ACC112 (cell line): ENCODE data around the gene DISP3.

Experiments used
- H2AFZ ChIP-seq: fragments of 200-600 bp; sonication (generic); one replicate; pipeline ENCODE4 v1.6.0; 2017; ENCODE audit warnings: antibody characterized with exemption, low read length; ENCODE audit not compliant: unreplicated experiment
- H3K27ac ChIP-seq: fragments of 200-600 bp; sonication (generic); 2 replicates; pipeline ENCODE4 v1.5.1; 2014; ENCODE audit warnings: low read depth, mild to moderate bottlenecking, antibody characterized with exemption, low read length, moderate library complexity
- H3K27me3 ChIP-seq: fragments of 200-600 bp; sonication (generic); 2 replicates; pipeline ENCODE4 v1.6.1; 2014; ENCODE audit warnings: mild to moderate bottlenecking, antibody characterized with exemption, low read length, moderate library complexity, mixed read lengths; ENCODE audit not compliant: insufficient read depth
- H3K36me3 ChIP-seq: fragments of 200-600 bp; sonication (generic); 2 replicates; pipeline ENCODE4 v1.6.1; 2016; ENCODE audit warnings: mild to moderate bottlenecking, antibody characterized with exemption, low read length, moderate library complexity, mixed read lengths; ENCODE audit not compliant: insufficient read depth
- H3K4me1 ChIP-seq: fragments of 200-600 bp; sonication (generic); one replicate; pipeline ENCODE4 v1.6.1; 2016; ENCODE audit warnings: low read length, mixed read lengths; ENCODE audit not compliant: insufficient read depth, unreplicated experiment, control insufficient read depth
- H3K4me3 ChIP-seq: fragments of 200-600 bp; sonication (generic); 2 replicates; pipeline ENCODE4 v1.5.1; 2014; ENCODE audit warnings: mild to moderate bottlenecking, low read depth, low read length
- H3K79me2 ChIP-seq: fragments of 200-600 bp; sonication (generic); one replicate; pipeline ENCODE4 v1.6.0; 2016; ENCODE audit warnings: low read length; ENCODE audit not compliant: control insufficient read depth, unreplicated experiment, insufficient read depth

The DISP3 gene

DNA sequence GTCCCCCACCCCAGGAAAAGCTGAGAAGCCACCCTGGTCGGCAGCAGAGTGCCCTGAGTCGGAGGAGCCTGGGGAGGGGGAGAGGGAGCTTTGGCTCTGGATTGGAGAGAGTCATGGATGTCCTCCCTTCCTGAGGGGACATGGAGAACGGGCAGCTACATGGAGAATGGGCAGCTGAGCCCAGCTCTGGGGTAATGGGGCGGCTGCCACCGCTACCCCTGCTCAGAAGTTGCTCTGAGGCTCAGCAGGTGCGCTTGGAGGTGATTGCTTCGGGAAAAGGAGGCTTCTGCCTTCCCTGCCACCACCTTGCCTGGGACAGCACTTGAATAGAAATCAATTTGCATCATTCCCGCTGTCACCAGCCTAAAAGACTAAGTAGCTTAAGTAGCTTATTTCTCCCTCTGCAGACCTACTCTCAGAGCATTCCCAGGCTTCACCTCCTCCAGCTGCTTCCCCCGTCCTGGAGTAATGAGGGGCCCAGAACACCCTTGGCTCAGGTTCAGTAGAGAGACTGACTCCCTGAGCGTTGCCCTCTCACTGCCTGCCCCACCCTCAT is 8.3 kb downstream of the DISP3 start:
- no peaks in the 10 kb centered on the region for H3K4me1 ChIP-seq
- no peaks in the 10 kb centered on the region for H3K79me2 ChIP-seq
- H2AFZ ChIP-seq, result no peak overlapping the region
- H3K27me3 ChIP-seq, result peaks cover 94% of the 10 kb centered on the region
- no peaks in the 10 kb centered on the region for H3K36me3 ChIP-seq
- H3K27ac ChIP-seq, result no peak overlapping the region
- H3K4me3 ChIP-seq, result no peak overlapping the region

DNA sequence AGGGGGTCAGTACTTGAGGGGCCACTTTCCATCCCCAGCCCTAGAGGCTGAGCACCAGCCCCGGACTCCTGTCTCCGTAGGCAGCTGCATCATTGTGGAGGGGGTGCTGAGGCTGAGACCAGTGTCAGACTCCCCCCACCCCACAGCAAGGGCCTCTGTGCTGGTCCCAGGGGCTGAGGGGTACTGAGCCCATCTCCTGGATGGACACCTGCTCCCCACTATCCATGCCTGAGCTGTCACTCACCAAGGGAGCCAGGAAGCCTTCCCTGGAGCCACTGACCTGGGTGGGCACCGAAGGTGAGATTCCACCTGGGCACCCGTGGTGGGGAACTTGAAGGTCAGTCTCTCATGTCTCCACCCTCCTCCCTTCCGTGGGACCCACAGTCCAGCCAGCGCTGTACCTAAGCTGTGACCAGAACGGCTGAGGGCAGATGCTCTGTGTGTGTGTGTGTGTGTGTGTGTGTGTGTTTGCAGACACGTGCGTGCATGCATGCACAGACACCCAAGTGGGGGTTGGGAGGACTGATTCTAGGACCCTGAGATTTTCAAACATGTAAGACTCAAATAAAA is 9.3 kb downstream of the DISP3 start:
- Histone ChIP-seq H2AFZ (no peak overlapping the region), H3K79me2 (no peaks in the 10 kb centered on the region), H3K4me3 (no peak overlapping the region), H3K27ac (no peak overlapping the region), H3K36me3 (no peaks in the 10 kb centered on the region), H3K27me3 (peaks cover 94% of the 10 kb centered on the region), H3K4me1 (no peaks in the 10 kb centered on the region)

DNA sequence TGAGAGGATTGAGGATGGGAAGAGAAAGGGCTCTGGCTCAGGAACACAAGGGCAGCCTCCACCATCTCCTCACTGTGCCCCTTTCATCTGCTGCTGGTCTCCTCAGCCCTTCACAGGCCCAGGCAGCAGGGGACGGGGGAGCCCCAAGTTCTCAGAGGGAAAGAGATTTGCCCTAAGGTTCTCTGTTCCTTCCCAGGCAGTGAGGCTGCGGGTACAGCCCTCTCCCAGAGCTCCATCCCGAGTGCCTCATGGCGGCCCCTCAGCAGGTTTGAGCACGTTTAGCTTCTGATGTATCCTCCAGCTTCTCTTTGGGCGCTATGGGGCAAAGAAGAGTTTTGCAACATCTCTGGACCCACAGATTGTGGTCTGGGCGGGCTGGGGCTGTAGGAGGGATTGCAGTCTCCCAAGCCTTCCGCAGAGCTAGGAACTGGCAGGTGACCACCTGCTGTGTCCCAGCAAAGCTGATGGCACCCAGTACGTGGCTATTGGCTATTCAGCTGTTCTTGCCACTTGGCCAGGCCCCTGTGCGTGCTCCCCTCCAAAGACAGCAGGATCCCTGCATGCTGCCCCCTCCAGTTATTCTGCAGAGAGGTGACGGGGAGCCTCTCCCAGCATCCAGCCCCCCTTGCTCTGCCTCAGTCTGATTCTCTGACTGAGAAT is 10.1 kb downstream of the DISP3 start:
- no peaks in the 10 kb centered on the region for H3K36me3 ChIP-seq

DNA sequence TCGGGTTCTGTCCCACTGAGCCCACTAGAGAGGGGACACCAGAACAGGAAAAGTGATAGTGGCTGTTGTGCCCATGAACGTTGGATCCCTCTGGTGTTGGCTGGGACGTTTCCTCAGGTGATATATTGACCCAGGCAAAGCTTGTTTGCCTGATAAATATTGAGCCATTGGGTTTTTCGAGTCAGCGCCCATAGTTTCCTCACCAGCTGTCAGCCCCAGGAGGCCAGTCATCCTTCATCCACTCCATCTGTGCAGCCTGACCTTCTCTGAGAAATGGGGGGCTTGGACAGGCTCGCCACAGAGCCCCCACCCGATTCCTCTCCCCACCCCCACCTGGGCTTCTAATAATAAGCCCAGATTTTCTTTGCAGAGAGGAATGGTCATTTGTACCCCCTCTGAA is 13.3 kb downstream of the DISP3 start:
- Histone ChIP-seq H3K27ac (no peak overlapping the region), H2AFZ (no peak overlapping the region)

More for the DNA sequence above, 10.1 kb downstream of the DISP3 start:
- Histone ChIP-seq H2AFZ (no peak overlapping the region), H3K27me3 (peaks cover 89% of the 10 kb centered on the region), H3K4me3 (no peak overlapping the region), H3K79me2 (no peaks in the 10 kb centered on the region), H3K4me1 (no peaks in the 10 kb centered on the region), H3K27ac (no peak overlapping the region)

DNA sequence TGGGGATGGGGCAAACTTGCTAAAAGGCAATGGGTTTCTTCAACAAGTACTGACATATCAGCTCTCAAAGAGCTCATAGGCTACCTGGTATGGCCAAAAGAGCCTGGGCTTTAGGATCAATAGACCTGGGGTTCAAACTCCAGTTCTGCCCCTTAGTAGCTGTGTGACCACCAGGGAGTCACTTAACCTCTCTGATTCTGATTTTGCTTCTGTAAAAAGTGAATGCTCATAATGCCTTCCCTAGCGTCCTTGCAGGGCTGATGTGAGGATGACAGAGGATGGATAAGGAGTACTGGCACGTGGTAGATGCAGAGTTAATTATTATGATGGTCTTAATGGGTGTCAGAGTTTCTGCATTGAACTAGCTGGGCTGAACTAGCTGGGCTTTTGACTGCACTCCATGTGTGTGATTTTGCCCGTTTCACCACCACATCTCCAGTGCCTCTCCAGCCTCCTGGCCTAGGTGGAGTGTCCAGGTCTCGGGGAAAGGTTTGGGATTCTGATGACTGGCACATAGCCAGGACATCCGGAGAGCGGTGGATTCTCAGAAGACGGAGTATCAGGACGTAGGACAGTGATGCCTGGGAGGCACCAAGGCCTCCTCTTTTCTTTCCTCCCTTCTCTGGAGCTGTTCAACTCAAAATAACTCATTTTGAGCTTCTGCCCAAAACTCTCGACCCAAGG is 15.2 kb downstream of the DISP3 start:
- Histone ChIP-seq H3K4me3 (no peak overlapping the region), H3K36me3 (no peaks in the 10 kb centered on the region), H3K4me1 (no peaks in the 10 kb centered on the region), H2AFZ (no peak overlapping the region), H3K27me3 (peaks cover 78% of the 10 kb centered on the region), H3K27ac (no peak overlapping the region), H3K79me2 (no peaks in the 10 kb centered on the region)

More for the DNA sequence above, 13.3 kb downstream of the DISP3 start:
- peaks cover 80% of the 10 kb centered on the region for H3K27me3 ChIP-seq
- no peaks in the 10 kb centered on the region for H3K36me3 ChIP-seq
- no peaks in the 10 kb centered on the region for H3K79me2 ChIP-seq
- H3K4me1 ChIP-seq, result no peaks in the 10 kb centered on the region
- H3K4me3 ChIP-seq, result no peak overlapping the region

DNA sequence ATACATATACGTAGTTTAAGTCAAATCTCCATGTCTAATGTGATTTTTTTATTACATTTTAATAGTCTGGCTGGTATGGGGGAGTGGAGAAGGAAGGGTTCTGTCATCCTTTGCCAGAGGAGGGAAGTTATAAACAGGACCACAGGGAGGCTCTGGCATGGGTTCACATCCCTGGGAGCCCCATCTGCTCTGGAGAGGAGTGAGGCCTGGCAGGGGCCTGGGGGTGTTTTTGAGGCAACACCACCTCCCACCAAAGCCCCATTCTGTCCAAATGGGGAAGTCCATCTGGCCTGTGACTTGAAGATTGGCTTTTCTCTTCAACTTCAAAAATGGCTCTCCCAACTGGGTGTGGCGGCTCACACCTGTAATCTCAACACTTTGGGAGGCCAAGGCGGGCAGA is 15.8 kb downstream of the DISP3 start:
- Histone ChIP-seq H3K79me2 (no peaks in the 10 kb centered on the region), H3K36me3 (no peaks in the 10 kb centered on the region), H3K4me1 (no peaks in the 10 kb centered on the region), H3K27ac (no peak overlapping the region), H3K4me3 (no peak overlapping the region), H2AFZ (no peak overlapping the region), H3K27me3 (peaks cover 78% of the 10 kb centered on the region)

DNA sequence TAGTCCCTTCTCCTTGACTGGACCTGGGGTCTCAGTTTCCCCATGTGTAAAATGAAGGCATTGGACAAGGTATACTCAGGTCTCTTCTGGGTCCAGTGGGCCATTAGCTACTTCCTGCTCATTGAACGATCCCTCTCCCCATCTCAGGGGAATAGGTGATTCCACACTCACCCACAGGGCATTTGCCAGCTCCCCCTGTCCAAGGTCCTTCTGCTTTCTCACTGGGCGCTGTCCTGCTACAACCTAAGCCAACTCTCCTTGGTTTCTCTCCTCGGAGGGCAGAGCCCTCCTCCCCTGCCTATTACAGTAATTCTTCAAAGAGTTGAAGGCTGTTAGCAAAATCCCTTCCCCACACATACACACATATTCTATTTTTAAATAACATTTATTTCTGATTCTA is 16.6 kb downstream of the DISP3 start:
- Histone ChIP-seq H3K4me1 (no peaks in the 10 kb centered on the region), H3K36me3 (no peaks in the 10 kb centered on the region), H3K27me3 (peaks cover 80% of the 10 kb centered on the region), H3K79me2 (no peaks in the 10 kb centered on the region), H3K4me3 (no peak overlapping the region), H3K27ac (no peak overlapping the region), H2AFZ (no peak overlapping the region)

DNA sequence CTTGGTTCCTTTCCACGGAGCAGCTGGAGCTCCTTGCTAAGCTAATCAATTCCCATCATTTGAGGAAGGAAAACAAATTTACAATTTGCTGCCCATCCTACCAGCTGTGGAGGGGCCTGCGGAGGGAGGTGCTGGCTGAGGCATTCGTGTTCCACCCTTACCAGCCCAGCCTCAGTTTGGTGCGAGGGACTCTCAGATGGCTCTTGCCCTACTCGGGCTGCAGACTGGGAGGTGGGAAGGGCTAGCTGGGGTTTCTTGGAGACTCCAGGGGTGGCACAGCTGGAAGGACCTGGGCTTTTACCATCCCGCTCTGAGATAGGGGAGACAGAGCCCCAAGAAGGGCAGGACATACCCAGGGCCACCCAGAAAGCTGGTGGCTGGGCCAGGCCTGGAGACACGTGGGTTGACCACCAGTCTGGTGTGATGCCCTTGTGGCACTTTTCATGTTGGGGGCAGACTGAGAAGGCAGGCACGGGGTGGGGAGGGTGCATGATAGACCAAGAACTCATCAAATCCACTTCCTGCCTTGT is 17.7 kb downstream of the DISP3 start:
- no peaks in the 10 kb centered on the region for H3K4me1 ChIP-seq
- H3K36me3 ChIP-seq, result no peaks in the 10 kb centered on the region
- H2AFZ ChIP-seq, result no peak overlapping the region
- no peak overlapping the region for H3K4me3 ChIP-seq
- peaks cover 79% of the 10 kb centered on the region for H3K27me3 ChIP-seq
- H3K27ac ChIP-seq, result no peak overlapping the region
- no peaks in the 10 kb centered on the region for H3K79me2 ChIP-seq

DNA sequence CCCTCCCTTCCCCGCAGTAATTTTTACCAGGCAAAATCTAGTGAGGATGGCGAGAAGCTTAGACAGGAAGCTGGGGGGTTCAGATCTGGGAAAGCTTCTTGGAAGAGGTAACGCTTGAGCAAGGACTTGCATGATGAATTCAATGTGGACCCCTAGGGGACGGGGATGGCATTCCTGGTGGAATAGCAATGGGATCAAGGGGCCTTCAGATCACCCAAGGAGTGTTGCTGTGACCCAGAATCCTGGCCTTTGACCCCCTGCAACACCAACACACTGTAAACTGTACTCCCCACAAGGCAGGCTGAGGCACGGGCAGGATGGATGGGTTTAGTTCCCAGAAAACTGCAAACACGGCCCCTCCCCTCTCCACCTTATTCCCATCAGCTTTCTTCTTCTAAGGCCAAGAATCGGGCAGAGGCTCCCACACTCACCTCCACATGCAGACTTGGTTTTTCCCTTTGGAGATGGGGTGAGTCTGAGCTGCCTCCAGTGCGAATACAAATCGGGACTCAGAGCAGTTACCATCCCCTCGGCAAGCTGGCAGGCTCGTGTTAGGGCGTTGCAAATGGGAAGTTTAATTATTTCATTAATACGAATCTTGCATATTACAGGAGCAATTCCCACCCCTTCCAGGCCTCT is 20.1 kb downstream of the DISP3 start:
- H3K27ac ChIP-seq, result no peak overlapping the region

DNA sequence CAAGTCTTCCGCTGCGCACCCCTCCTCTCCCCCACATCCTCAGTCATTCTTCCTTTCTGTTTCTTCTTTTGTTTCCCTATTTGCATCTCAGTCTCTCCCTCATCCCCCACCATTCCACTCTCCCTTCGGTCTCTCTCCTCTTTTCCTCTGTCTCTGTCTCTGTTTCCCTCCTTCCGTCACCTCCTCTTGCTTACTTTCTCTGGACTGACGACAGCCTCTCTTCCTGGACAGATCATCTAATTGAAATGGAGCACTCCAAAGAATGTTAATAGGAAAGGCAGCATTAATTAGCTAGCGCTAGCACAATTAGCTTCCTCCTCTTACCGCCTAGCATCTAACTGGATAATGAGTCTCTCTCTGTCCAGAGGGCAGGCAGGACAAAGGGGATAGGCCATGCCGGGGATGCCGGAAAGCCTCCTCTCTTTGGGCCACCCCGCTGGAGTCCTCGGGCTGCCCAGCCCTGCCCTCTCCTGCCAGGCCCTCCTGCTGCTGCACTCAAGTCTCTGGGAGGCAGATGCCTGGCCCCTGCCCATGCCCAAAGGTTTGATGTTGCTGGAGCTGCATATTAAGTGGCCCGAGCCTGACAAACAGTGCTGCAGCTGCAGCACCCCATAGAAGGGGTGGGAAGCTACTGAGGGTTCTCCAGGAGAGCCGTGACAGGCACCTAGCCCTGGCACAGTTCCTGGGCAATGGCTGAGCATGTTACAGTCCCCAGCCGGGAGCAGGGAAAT is 20.8 kb downstream of the DISP3 start:
- Histone ChIP-seq H3K4me1 (no peaks in the 10 kb centered on the region), H3K79me2 (no peaks in the 10 kb centered on the region), H3K27ac (no peak overlapping the region), H3K4me3 (no peak overlapping the region), H3K36me3 (no peaks in the 10 kb centered on the region), H2AFZ (no peak overlapping the region), H3K27me3 (peaks cover 58% of the 10 kb centered on the region)

More for the DNA sequence above, 20.1 kb downstream of the DISP3 start:
- no peaks in the 10 kb centered on the region for H3K36me3 ChIP-seq
- no peak overlapping the region for H2AFZ ChIP-seq
- H3K79me2 ChIP-seq, result no peaks in the 10 kb centered on the region
- peaks cover 63% of the 10 kb centered on the region for H3K27me3 ChIP-seq
- H3K4me1 ChIP-seq, result no peaks in the 10 kb centered on the region
- no peak overlapping the region for H3K4me3 ChIP-seq
